Activated CD8-positive, alpha-beta memory T cell treated with anti-CD3 and anti-CD28 coated beads, Interleukin-2, amount 50 U/mL, for 4 hours (primary cell): ENCODE data around the gene AKAP7.
"Not testable (repeated sequence)": the region's sequence is repeated elsewhere in the genome, so short reads cannot be mapped to it uniquely, and the experiment has no call there.

ENCODE experiments used
- DNase-seq: peaks from one replicate; pipeline ENCODE4 v3.0.0-alpha.2; 2020

AKAP7 gene

GRCh38 chr6:131135244-131136020, at the start of gene AKAP7:
TSS of gene AKAP7 (plus strand) at chr6:131135467. CDS start at chr6:131135764, 297 bp downstream.
- peak; percentile 56 for DNase-seq

GRCh38 chr6:131090339-131090738, 44.9 kb upstream of the AKAP7 start:
- not testable (repeated sequence) for DNase-seq

GRCh38 chr6:131091944-131092343, 43.3 kb upstream of the AKAP7 start:
- DNase-seq: not testable (repeated sequence)

GRCh38 chr6:131093334-131093733, 41.9 kb upstream of the AKAP7 start:
- DNase-seq: no peak

- no peak for DNase-seq
Observed at GRCh38 chr6:131096786-131097185, 38.5 kb upstream of the AKAP7 start.

GRCh38 chr6:131101911-131102680, 33.2 kb upstream of the AKAP7 start:
- no peak for DNase-seq

- DNase-seq: no peak
Observed at GRCh38 chr6:131103296-131103695, 32.0 kb upstream of the AKAP7 start.

- no peak for DNase-seq
Observed at GRCh38 chr6:131103901-131104300, 31.4 kb upstream of the AKAP7 start.

- no peak for DNase-seq
Observed at GRCh38 chr6:131107151-131107550, 28.1 kb upstream of the AKAP7 start.

GRCh38 chr6:131112249-131112648, 23.0 kb upstream of the AKAP7 start:
- no peak for DNase-seq

GRCh38 chr6:131115651-131116050, 19.6 kb upstream of the AKAP7 start:
- no peak for DNase-seq

- DNase-seq: no peak
Observed at GRCh38 chr6:131116321-131116720, 18.9 kb upstream of the AKAP7 start.

- DNase-seq: no peak
Observed at GRCh38 chr6:131116755-131117360, 18.4 kb upstream of the AKAP7 start.

- DNase-seq: no peak
Observed at GRCh38 chr6:131117878-131118277, 17.4 kb upstream of the AKAP7 start.

GRCh38 chr6:131122007-131122406, 13.3 kb upstream of the AKAP7 start:
- DNase-seq: no peak

GRCh38 chr6:131122516-131122915, 12.8 kb upstream of the AKAP7 start:
- DNase-seq: no peak

GRCh38 chr6:131124336-131125071, 10.8 kb upstream of the AKAP7 start:
- no peak for DNase-seq

GRCh38 chr6:131125431-131125830, 9.8 kb upstream of the AKAP7 start:
- DNase-seq: no peak

- DNase-seq: no peak
Observed at GRCh38 chr6:131129689-131130553, 5.3 kb upstream of the AKAP7 start.

GRCh38 chr6:131130554-131130940, 4.7 kb upstream of the AKAP7 start:
- DNase-seq: no peak

- no peak for DNase-seq
Observed at GRCh38 chr6:131132360-131132759, 2.9 kb upstream of the AKAP7 start.
